Fibroblast of lung (primary cell): ENCODE data around the gene CDRT4. TPM values are rescaled to one million over a fixed set of nuclear protein-coding genes. Genes with fewer than 3 reads are reported as not detected.

Experiments
- DNase-seq, 2 donors: peaks; one replicate each; pipeline versions ENCODE4 v3.0.0 to v3.0.0-alpha.2; 2010; ENCODE audit warnings: low read depth in 2 of 2
- H2AFZ ChIP-seq: 2 replicates; pipeline ENCODE4 v1.5.1; 2012; ENCODE audit warnings: low read length, control low read depth, inconsistent platforms
- H3K27ac ChIP-seq: 2 replicates; pipeline ENCODE4 v1.5.1; 2011; ENCODE audit warnings: low read length, control low read depth; ENCODE audit not compliant: insufficient read depth
- H3K27me3 ChIP-seq: 2 replicates; pipeline ENCODE4 v1.5.1; 2011; ENCODE audit warnings: mild to moderate bottlenecking, low read length; ENCODE audit not compliant: control insufficient read depth, insufficient read depth
- H3K36me3 ChIP-seq: 2 replicates; pipeline ENCODE4 v1.5.1; 2011; ENCODE audit warnings: low read length; ENCODE audit not compliant: control insufficient read depth, insufficient read depth
- H3K4me1 ChIP-seq: 2 replicates; pipeline ENCODE4 v1.5.1; 2011; ENCODE audit warnings: low read length; ENCODE audit not compliant: control insufficient read depth, insufficient read depth; ENCODE audit errors: extremely low read depth
- H3K4me2 ChIP-seq: 2 replicates; pipeline ENCODE4 v1.5.1; 2011; ENCODE audit warnings: low read length, control low read depth; ENCODE audit not compliant: insufficient read depth; ENCODE audit errors: extremely low read depth
- H3K4me3 ChIP-seq, 4 experiments: fragments of 200-600 bp in 1 of 4; sonication (generic) in 1 of 4; replicated peaks in 1 of 4; 2 replicates each; pipeline ENCODE4 v1.5.1; 2011 to 2016; ENCODE audit warnings: low read length in 4 of 4, low read depth in 3 of 4, mild to moderate bottlenecking in 3 of 4, control low read depth in 2 of 4, inconsistent platforms in 1 of 4, mixed read lengths in 1 of 4; ENCODE audit not compliant: insufficient read depth in 1 of 4; ENCODE audit errors: control extremely low read depth in 1 of 4
- H3K79me2 ChIP-seq: 2 replicates; pipeline ENCODE4 v1.5.1; 2012; ENCODE audit warnings: mild to moderate bottlenecking, low read length, inconsistent platforms; ENCODE audit not compliant: control insufficient read depth, insufficient read depth
- H3K9ac ChIP-seq: 2 replicates; pipeline ENCODE4 v1.5.1; 2011; ENCODE audit warnings: mild to moderate bottlenecking, low read length, control low read depth; ENCODE audit not compliant: insufficient read depth
- H3K9me3 ChIP-seq: 2 replicates; pipeline ENCODE4 v1.5.1; 2012; ENCODE audit warnings: low read depth, low read length; ENCODE audit not compliant: control insufficient read depth, insufficient read depth
- H4K20me1 ChIP-seq: 2 replicates; pipeline ENCODE4 v1.5.1; 2011; ENCODE audit warnings: low read length; ENCODE audit not compliant: control insufficient read depth, insufficient read depth; ENCODE audit errors: extremely low read depth
- EZH2 ChIP-seq: IDR thresholded peaks from 2 replicates; pipeline ENCODE4 v1.5.1; 2012; ENCODE audit warnings: low read length, control low read depth, mild to moderate bottlenecking; ENCODE audit errors: missing control alignments
- polyA plus RNA-seq, 2 donors: library from polyadenylated mRNA; depleted of rRNA in 1 of 2; stranded (reverse) in 1 of 2; unstranded in 1 of 2; fragments of >200 nt; gene quantifications; 2 replicates each; pipeline ENCODE4 v1.2.1, GENCODE V29; 2011 to 2012; ENCODE audit warnings: missing spikeins in 1 of 2
- total RNA-seq: library from RNA; depleted of rRNA; stranded (reverse); fragments of >200 nt; gene quantifications from 2 replicates; pipeline ENCODE4 v1.2.1, GENCODE V29; 2014
- TF ChIP-seq, protein P1 (sequence below), 2 donors: IDR thresholded peaks in 1 of 2; conservative IDR thresholded peaks in 1 of 2; 1 replicate in 1 of 2; 2 replicates in 1 of 2; pipeline ENCODE4 v1.5.1; 2011 to 2012; ENCODE audit warnings: low read length in 2 of 2, control low read depth in 1 of 2, inconsistent platforms in 1 of 2, low read depth in 1 of 2, mild to moderate bottlenecking in 1 of 2

The CDRT4 gene
- total and polyA plus RNA-seq, 2 donors (not counting 1 experiment from before 2014, with no cell fraction given), result 0.49 to 2.3 TPM

DNA sequence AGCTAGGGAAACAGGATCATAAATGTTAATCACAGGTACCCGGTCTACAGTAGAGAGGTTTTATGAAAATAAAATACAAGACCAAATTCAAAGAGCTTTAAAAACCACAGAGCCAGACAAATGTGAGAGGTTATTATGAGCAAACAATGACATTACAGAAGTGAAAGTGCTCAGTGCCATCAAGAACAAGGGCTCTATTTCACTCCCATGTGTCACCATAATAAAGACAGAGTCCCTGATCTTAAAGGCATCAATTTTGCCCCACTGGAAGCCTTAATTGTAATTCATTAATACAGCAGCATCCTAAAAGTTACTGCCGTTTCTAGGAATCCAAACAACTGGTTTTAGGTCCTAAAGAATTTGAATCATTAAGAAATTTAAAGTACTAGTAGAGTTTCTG is 43.7 kb upstream of the CDRT4 start:
- Histone ChIP-seq H3K27ac (no peak overlapping the region), H2AFZ (no peak overlapping the region), H3K4me1 (peaks cover 23% of the 10 kb centered on the region), H3K79me2 (no peaks in the 10 kb centered on the region), H3K4me2 (peak overlapping the region; percentile 40), H3K27me3 (no peaks in the 10 kb centered on the region), H3K9me3 (no peaks in the 10 kb centered on the region), H3K36me3 (peaks cover 5% of the 10 kb centered on the region), H3K9ac (no peak overlapping the region), H3K4me3 (no peak overlapping the region), H4K20me1 (no peaks in the 10 kb centered on the region)
- TF ChIP-seq EZH2, result no peak
- TF ChIP-seq, protein P1, sequence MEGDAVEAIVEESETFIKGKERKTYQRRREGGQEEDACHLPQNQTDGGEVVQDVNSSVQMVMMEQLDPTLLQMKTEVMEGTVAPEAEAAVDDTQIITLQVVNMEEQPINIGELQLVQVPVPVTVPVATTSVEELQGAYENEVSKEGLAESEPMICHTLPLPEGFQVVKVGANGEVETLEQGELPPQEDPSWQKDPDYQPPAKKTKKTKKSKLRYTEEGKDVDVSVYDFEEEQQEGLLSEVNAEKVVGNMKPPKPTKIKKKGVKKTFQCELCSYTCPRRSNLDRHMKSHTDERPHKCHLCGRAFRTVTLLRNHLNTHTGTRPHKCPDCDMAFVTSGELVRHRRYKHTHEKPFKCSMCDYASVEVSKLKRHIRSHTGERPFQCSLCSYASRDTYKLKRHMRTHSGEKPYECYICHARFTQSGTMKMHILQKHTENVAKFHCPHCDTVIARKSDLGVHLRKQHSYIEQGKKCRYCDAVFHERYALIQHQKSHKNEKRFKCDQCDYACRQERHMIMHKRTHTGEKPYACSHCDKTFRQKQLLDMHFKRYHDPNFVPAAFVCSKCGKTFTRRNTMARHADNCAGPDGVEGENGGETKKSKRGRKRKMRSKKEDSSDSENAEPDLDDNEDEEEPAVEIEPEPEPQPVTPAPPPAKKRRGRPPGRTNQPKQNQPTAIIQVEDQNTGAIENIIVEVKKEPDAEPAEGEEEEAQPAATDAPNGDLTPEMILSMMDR (conservative IDR thresholded peaks at IDR 0.05 in 1 of 2, IDR thresholded peaks at IDR 0.05 in 1 of 2; ENCODE audit: low read depth in 1 of 2, low read length in 2 of 2), result no peak
- DNase-seq, result no peak

DNA sequence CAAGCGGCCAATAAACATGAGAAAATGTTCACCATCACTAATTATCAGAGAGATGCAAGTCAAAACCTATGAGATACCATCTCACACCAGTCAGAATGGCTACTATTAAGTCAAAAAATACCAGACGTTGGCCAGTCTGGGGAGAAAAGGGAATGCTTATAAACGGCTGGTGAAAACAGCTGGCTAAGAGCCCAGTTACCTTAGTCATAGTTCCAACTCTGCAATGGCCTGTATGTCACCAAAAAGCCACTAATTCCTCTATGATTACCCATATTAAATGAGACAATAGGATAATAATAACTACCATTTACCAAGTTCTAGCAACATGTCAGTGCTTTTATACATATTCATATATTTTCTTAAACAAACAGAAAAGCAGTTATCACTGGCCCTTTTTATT is 42.9 kb upstream of the CDRT4 start:
- peak; percentile 57 to 88 for DNase-seq
- Histone ChIP-seq H3K4me3 (no peak overlapping the region), H3K36me3 (peaks cover 1% of the 10 kb centered on the region), H3K4me1 (peaks cover 23% of the 10 kb centered on the region), H3K27me3 (no peaks in the 10 kb centered on the region), H3K9ac (no peak overlapping the region), H3K9me3 (no peaks in the 10 kb centered on the region), H4K20me1 (no peaks in the 10 kb centered on the region), H3K27ac (no peak overlapping the region), H2AFZ (no peak overlapping the region), H3K4me2 (no peak overlapping the region), H3K79me2 (no peaks in the 10 kb centered on the region)
- TF ChIP-seq EZH2, result no peak
- TF ChIP-seq, protein P1 (conservative IDR thresholded peaks at IDR 0.05 in 1 of 2, IDR thresholded peaks at IDR 0.05 in 1 of 2; ENCODE audit: low read depth in 1 of 2, low read length in 2 of 2), result no peak

DNA sequence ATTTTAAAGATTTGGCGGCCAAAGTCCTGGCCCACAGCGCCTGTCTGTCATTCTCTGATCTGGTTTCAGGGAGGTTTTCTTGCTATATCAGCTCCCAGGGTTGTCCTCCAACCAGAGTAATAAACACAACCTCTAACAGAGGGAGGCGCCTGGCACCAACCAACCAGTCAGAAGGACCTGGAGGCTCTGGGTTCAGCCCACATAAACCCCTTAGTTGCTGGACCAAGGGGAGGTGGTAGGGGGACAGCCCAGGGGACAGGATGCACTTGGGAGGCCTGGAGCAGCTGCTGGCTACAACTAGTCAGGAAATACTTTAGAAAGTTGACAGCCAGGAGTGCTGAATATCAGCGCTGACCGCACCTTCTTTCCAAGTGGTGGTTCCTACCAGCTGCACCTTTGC is 41.7 kb upstream of the CDRT4 start:
- Histone ChIP-seq H4K20me1 (no peaks in the 10 kb centered on the region), H2AFZ (no peak overlapping the region), H3K36me3 (no peaks in the 10 kb centered on the region), H3K9ac (no peak overlapping the region), H3K27me3 (no peaks in the 10 kb centered on the region), H3K27ac (no peak overlapping the region), H3K9me3 (no peaks in the 10 kb centered on the region), H3K4me2 (no peak overlapping the region), H3K4me3 (no peak overlapping the region), H3K79me2 (no peaks in the 10 kb centered on the region), H3K4me1 (peaks cover 21% of the 10 kb centered on the region)
- no peak for DNase-seq
- no peak for TF ChIP-seq EZH2
